ENCODE measurements around the gene MDN1. TPM values are rescaled to one million over a fixed set of nuclear protein-coding genes. Genes with fewer than 3 reads are reported as not detected.
"Not testable (repeated sequence)": the region's sequence is repeated elsewhere in the genome, so short reads cannot be mapped to it uniquely, and the experiment has no call there.

MDN1 gene
- total RNA-seq, 1 donor from 2014 or later, result 16.8 TPM

DNA sequence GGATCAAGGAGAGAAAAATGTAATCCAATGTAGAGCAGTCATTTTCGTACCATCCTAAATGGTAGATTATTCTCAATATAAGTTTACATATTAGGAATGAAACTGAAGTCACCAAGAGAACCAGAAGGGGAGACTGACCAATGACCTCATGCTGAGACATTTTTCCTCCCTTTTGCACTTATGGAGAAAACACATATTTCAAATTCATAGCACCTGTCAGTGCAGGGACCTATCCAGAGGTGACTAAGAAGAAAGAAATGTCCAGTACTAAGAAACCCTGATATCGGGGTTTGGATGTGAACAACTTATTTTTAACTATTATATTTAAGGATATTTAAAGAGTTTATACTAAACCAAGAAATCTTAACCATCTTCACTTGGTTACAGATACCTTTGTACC, 164.5 kb downstream of the MDN1 start:
- Histone ChIP-seq H3K36me3 (ENCODE audit: control insufficient read depth, insufficient read depth, low read length) (peaks cover 6% of the 10 kb centered on the region), H3K4me3 (ENCODE audit: low read depth, low read length) (no peak overlapping the region), H3K27me3 (ENCODE audit: control insufficient read depth, insufficient read depth, low read length) (no peaks in the 10 kb centered on the region)
- peak; percentile 50 for DNase-seq (ENCODE audit: low read depth)
- TF ChIP-seq, protein P1, sequence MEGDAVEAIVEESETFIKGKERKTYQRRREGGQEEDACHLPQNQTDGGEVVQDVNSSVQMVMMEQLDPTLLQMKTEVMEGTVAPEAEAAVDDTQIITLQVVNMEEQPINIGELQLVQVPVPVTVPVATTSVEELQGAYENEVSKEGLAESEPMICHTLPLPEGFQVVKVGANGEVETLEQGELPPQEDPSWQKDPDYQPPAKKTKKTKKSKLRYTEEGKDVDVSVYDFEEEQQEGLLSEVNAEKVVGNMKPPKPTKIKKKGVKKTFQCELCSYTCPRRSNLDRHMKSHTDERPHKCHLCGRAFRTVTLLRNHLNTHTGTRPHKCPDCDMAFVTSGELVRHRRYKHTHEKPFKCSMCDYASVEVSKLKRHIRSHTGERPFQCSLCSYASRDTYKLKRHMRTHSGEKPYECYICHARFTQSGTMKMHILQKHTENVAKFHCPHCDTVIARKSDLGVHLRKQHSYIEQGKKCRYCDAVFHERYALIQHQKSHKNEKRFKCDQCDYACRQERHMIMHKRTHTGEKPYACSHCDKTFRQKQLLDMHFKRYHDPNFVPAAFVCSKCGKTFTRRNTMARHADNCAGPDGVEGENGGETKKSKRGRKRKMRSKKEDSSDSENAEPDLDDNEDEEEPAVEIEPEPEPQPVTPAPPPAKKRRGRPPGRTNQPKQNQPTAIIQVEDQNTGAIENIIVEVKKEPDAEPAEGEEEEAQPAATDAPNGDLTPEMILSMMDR (IDR thresholded peaks at IDR 0.05; ENCODE audit: insufficient read depth, low read length, severe bottlenecking), result no peak
- FAIRE-seq, result no peak

DNA sequence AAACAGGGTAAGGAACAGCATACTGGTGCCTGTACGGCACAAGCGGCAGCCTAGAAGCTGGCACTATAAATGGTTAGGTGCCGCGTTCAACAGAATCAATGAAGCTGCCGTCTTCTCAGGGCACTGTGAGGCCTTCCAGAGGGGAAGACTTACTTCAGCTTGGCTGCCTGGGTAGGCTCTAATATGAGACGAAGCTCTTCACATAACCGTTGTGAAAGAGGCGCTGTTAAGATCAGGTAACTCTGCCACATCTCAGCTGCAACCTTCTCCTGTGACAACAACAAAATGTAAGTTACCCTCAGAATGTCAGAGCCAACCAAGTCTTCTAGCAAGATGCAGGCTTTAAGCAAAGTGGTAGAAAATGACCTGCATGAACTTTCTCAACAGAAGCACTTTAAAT, 169.0 kb downstream of the MDN1 start:
- TF ChIP-seq, protein P1 (IDR thresholded peaks at IDR 0.05; ENCODE audit: insufficient read depth, low read length, severe bottlenecking), result no peak
- FAIRE-seq, result no peak
- Histone ChIP-seq H3K4me3 (ENCODE audit: low read depth, low read length) (no peak overlapping the region), H3K36me3 (ENCODE audit: control insufficient read depth, insufficient read depth, low read length) (peaks cover 1% of the 10 kb centered on the region), H3K27me3 (ENCODE audit: control insufficient read depth, insufficient read depth, low read length) (no peaks in the 10 kb centered on the region)
- no peak for DNase-seq (ENCODE audit: low read depth)

DNA sequence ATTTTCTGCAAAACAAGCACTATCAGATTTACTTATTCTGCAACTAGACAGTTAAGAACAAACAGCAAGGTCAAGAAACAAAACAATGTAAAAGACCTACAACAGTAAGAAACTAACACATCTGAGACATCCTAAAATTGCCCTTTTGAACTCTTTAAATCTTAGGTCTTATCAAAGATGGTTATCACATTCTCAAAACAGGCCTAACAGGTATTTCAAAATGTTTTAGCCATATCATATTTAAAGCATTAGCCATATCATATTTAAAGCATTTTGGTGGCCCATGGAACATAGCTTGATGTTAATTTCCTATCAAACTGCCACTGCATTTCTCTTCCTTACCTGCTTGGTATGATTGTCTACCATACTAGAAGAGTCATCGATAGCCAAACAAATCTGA, 169.9 kb downstream of the MDN1 start:
- H3K27me3 ChIP-seq (ENCODE audit: control insufficient read depth, insufficient read depth, low read length), result no peaks in the 10 kb centered on the region
- no peak overlapping the region for H3K4me3 ChIP-seq (ENCODE audit: low read depth, low read length)
- FAIRE-seq, result no peak
- TF ChIP-seq, protein P1 (IDR thresholded peaks at IDR 0.05; ENCODE audit: insufficient read depth, low read length, severe bottlenecking), result no peak
- H3K36me3 ChIP-seq (ENCODE audit: control insufficient read depth, insufficient read depth, low read length), result no peaks in the 10 kb centered on the region
- DNase-seq (ENCODE audit: low read depth), result no peak

DNA sequence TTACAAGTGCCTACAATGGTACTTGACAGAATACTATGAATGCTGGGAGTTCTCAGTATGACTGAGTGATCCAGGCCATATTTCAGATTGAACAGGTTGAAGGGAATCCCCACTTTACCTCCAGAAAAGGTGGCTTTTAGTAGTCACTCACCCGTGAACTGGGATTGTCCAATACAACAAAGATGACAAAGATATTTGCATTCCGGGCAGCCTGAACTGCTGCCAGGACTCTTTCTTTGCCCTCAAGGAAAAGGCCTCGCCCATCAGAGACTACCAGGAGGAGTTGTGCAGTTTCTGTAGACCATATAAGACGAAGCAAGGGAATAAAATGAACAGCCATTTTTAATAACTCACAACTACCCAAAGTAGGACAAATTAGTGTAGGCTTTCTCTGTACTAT, 174.7 kb downstream of the MDN1 start:
- Histone ChIP-seq H3K4me3 (ENCODE audit: low read depth, low read length) (no peak overlapping the region), H3K36me3 (ENCODE audit: control insufficient read depth, insufficient read depth, low read length) (peaks cover 1% of the 10 kb centered on the region)
- DNase-seq (ENCODE audit: low read depth), result peak; percentile 37

DNA sequence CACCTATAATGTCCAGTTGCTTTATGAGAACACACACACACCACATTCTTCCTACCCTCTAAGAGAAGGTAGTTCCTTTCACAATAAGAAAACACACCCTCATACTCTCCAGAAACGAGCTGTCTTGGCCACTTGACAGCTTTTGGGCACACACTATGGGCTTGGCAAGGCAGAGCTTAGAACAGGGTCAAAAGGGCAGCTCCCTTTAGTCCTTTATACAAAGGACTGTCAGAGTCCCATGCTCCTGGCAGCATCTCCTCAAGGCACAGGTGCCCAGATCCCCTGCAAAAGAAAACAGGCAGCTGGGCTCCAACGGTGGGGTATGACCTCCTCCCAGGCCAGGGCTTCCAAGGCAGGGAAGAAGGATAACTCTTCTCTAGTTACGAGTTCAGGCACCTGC, 176.2 kb downstream of the MDN1 start:
- DNase-seq (ENCODE audit: low read depth), result no peak
- no peak for FAIRE-seq
- H3K36me3 ChIP-seq (ENCODE audit: control insufficient read depth, insufficient read depth, low read length), result peaks cover 1% of the 10 kb centered on the region

More for the DNA sequence above, 174.7 kb downstream of the MDN1 start:
- no peak for FAIRE-seq
- H3K27me3 ChIP-seq (ENCODE audit: control insufficient read depth, insufficient read depth, low read length), result no peaks in the 10 kb centered on the region
- TF ChIP-seq, protein P1 (IDR thresholded peaks at IDR 0.05; ENCODE audit: insufficient read depth, low read length, severe bottlenecking), result no peak

DNA sequence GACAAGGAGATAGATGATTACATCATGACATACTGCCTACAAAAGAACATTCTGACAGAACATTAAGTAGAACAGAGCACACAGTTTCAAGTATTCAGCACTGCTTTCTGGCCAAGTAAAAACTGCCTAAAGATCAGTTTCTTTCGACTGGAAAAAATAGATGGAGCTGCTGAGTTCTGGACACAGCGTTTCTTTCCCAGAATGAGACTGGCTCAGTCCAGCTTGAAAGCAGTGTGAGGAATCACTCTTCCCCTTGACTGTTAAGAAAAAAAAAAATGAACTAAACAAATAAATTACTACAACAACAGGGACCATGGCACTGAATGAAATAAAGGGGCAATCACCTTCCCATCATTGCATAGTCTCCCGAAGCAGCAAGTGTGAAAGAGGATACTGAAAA, 176.6 kb downstream of the MDN1 start:
- TF ChIP-seq, protein P1 (IDR thresholded peaks at IDR 0.05; ENCODE audit: insufficient read depth, low read length, severe bottlenecking), result no peak
- H3K36me3 ChIP-seq (ENCODE audit: control insufficient read depth, insufficient read depth, low read length), result peaks cover 1% of the 10 kb centered on the region
- H3K4me3 ChIP-seq (ENCODE audit: low read depth, low read length), result no peak overlapping the region
- H3K27me3 ChIP-seq (ENCODE audit: control insufficient read depth, insufficient read depth, low read length), result no peaks in the 10 kb centered on the region
- no peak for DNase-seq (ENCODE audit: low read depth)
- FAIRE-seq, result no peak

More for the DNA sequence above, 176.2 kb downstream of the MDN1 start:
- no peaks in the 10 kb centered on the region for H3K27me3 ChIP-seq (ENCODE audit: control insufficient read depth, insufficient read depth, low read length)
- TF ChIP-seq, protein P1 (IDR thresholded peaks at IDR 0.05; ENCODE audit: insufficient read depth, low read length, severe bottlenecking), result no peak
- H3K4me3 ChIP-seq (ENCODE audit: low read depth, low read length), result no peak overlapping the region

DNA sequence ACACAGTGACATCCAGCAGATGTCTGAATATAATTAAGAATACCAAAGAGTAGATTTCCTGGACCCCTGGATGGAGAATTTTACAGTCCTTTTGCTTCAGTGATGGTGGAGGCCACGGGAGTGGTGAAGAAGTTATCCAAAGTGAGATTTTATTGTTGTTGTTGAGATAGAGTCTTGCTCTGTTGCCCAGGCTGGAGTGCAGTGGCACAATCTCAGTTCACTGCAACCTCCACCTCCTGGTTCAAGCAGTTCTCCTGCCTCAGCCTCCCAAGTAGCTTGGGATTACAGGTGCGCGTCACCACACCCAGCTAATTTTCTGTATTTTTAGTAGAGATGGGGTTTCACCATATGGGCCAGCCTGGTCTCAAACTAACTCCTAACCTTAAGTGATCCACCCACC, 178.0 kb downstream of the MDN1 start:
- FAIRE-seq; DNase-seq (ENCODE audit: low read depth); H3K4me3 ChIP-seq (ENCODE audit: low read depth, low read length); H3K27me3 ChIP-seq (ENCODE audit: control insufficient read depth, insufficient read depth, low read length); H3K36me3 ChIP-seq (ENCODE audit: control insufficient read depth, insufficient read depth, low read length): not testable (repeated sequence)
